Activated CD4-positive, alpha-beta T cell treated with anti-CD3 and anti-CD28 coated beads, Interleukin-2, amount 50 U/mL, for 48 hours (primary cell): ENCODE data around the gene ZDHHC14.
A peak's percentile ranks its signal among the peaks of the same experiment; 100 is the strongest.

ENCODE experiments used
- DNase-seq, 2 experiments: peaks; one replicate each; pipeline ENCODE4 v3.0.0-alpha.2; 2020

Gene ZDHHC14

DNA sequence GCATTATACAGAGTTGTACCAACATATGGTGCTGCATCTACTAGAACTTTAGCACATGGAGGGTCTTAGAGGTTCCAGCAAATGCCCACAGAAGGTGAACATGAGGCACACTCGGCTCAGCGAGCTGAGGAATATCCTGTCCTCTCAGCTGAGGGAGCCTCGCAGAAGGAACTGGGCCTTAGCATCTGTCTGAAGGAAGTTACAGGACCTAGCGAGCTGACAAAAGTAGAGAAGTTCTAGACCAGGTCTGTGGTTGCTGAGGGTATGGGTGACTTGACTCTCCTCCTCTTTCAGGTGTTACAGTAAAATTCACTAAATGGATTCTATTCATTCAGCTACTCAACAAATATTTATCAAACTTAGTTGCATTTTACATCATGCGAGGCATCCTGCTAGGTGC, 157.2 kb downstream of the ZDHHC14 start:
- no peak for DNase-seq

DNA sequence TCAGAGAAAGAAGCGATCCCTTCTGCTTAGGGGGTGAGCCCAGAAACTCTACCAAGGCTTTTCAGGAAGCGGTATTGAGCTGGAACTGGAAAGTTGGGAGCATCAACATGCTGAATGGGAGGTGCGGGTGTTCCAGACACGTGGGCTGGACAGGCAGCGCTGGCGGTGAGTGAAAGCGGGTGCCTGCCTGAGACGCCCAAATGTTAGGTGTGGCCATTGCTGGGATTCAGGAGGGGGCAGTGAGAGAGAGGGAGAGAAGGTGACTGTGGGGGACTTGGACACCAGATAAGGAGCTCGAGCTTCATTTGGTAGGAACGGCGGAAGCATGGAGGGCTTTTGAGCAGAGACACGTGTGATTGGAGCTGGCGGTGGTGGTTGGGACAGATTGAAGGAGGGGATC, 157.7 kb downstream of the ZDHHC14 start:
- DNase-seq, result no peak

DNA sequence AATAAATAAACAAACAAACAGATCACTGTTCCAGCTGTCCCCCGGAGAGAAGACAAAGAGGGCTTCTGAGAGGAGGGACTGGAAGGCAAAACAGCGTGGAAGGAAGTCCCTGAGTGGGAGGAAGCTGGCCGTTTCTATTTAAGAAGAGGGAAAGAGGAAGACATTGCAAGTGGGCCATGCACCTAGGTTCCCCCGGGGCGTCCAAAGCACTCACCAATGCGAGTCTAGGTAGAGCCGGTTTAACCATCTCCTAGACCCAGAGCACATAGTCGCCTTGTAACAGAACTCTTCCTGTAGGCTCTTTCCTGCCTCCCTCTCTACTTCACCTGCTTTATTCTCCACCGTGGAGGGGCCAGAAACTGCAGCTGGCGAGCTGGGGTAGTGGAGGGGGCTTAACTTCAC, 158.4 kb downstream of the ZDHHC14 start:
- no peak for DNase-seq

DNA sequence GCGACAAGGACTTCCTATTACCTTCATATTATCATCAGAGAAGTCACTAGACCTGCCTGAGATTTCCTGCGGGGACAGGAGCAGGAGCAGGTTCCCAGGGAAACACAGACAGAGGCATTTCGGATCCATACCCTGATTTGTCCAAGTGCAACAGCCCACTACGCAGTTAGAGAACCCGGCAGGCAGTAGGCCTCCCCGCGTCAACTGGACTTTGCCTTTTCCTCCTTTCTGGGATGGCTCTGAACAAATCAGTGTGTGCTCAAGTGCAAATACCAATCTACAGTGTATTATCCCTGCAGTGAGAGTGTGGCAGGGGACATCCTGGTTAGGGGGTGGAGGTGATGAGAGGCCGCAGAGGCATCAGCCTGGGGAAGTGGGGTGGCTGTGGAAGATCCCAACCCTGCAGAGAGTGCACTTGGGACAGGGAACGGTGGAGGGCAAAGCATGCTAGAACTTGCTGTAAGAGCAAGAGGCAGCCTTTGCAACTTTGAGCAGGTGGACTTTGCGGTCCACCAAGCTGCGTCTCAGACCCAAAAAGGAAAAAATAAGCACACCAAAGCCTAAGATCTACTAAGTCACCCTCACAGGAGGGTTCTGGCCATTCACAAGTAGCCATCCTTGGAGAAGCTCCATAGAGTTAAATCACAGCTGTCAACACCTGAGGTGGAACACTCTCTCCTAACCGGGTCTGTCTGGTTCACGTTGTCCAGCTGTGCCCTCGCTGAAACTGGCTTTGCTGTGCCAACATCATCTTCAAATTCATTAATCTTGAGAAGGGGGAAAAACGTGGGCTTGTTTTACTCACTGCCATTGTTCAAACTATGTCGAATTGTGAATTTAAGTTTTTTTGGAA, 159.1 kb downstream of the ZDHHC14 start:
- DNase-seq, result no peak

- no peak for DNase-seq
Observed at GRCh38 chr6:157541618-157542413, 160.8 kb downstream of the ZDHHC14 start.

GRCh38 chr6:157542414-157543160, 161.6 kb downstream of the ZDHHC14 start:
- no peak for DNase-seq

GRCh38 chr6:157546321-157546720, 165.3 kb downstream of the ZDHHC14 start:
- no peak for DNase-seq

GRCh38 chr6:157547112-157547511, 166.1 kb downstream of the ZDHHC14 start:
- no peak for DNase-seq

GRCh38 chr6:157548635-157549467, 167.9 kb downstream of the ZDHHC14 start:
- no peak for DNase-seq

- DNase-seq, result no peak
Observed at GRCh38 chr6:157549468-157549745, 168.4 kb downstream of the ZDHHC14 start.

GRCh38 chr6:157550114-157550989, 169.4 kb downstream of the ZDHHC14 start:
- DNase-seq, result peak in 1 of 2 experiments; percentile 18

DNA sequence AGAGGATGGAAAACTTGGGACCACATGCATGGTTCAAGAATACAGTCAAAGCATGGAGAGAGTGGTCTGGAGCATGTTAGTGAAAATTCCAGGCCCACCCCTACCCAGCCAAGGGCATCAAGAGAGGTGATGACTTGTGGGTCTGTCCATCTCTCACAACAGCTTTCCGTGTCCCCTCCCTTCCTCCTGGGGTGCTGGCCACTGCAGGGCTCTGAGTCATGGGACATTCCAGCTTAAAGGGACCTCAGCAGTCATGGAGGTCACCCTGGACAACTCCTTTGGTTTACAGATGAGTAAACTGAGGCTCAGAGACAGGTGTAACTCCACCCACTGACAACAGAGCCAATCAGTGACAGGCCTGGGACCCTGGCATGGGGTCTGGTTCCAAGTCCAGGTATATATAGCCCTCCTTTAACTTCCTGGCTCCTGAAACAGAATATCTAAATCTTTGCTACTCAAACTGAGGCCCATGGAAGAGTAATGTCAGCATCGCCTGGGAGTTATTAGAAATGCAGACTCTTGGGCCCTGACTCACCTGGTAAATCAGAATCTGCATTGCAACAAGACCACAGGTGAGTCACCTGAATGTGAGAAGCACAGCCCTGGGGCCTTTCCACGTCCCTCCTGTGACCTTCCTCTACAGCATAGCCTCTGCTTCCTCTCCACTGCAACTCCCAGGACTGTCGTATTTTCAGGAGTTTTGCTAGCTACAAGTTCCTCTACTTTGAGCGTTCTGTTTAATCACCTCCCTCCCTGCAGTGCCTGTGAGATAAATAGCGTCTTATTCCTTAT, 170.2 kb downstream of the ZDHHC14 start:
- DNase-seq, result no peak

DNA sequence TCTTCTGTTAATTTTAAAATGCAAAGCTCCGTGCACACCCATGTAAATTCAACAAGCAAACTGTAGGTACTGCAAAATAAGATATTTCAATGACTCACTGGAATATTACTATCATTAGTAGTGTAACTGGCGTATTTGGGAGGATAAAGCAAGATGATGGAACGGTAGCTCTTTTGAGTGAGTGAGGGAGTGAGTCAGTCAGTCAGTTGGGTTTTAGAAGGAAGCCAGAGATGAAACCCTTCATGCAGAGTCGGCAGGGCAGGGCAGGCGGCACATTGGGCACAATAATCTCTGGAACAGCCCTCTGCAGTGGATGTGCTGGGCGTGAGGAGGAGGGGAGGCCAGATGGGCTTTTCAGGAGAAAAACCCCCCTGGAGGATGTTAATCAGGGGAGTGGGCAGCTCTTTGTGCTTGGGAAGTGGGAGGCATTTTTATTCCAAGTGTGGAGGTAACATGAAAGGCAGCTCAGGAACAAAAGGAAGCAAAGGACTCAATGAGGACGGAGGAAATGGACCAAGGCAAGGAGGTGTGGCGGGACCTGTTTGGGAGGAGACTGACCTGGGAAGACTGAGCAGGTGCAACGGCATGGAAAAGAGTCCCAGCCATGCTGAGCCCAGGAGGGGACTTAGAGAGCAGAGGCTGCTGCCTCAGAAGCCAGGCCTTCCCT, 171.2 kb downstream of the ZDHHC14 start:
- DNase-seq, result no peak

- no peak for DNase-seq
Observed at GRCh38 chr6:157552820-157553485, 172.0 kb downstream of the ZDHHC14 start.

DNA sequence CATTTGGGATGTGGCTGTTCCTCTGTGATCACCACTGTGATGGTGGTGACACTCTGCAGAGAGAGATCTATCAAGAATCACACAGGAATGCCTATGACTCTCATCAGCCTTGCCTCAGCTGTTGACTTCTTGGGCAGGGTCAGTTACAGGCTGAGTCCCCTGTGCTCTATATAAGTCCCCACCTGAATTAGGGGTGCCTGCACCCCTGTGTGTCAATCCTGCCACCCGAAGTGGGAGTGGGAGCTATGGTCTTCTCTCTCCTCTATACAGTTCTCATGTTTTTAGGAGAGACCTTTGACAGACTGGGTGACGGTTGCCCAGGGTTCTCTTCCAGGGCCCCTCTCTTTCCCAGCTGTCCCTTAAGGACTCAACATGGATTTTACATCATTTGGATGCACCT, 173.8 kb downstream of the ZDHHC14 start:
- no peak for DNase-seq

GRCh38 chr6:157555455-157556143, 174.6 kb downstream of the ZDHHC14 start:
- DNase-seq, result no peak

DNA sequence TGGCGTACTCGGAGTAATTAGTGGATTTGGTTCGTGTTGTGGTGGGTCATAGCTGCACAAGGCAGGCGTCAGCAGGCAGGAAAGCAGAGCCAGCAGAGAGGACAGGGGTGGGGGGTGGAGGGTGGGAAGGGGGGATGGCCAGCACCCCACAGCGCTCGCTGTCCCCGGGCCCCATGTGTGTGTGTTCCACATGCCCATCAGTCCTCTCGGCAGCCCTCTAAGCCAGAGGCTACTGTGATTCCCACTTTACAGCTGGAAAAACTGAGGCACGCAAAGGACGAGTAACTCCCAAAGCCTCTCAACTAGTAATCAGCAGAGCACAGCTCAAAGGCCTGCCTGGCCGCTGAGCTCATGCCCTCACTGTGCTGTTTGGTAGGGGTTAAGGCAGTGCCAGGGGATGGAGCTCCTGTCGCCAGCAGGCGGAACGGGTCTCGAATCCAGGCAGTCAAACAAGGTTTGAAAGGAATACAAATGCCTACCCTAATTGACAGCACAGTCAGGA, 175.2 kb downstream of the ZDHHC14 start:
- DNase-seq, result no peak

GRCh38 chr6:157556671-157557430, 175.9 kb downstream of the ZDHHC14 start:
- DNase-seq, result no peak
